ENCODE results near the gene CEP83. TPM values are rescaled to one million over a fixed set of nuclear protein-coding genes. Genes with fewer than 3 reads are reported as not detected.
A peak's percentile ranks its signal among the peaks of the same experiment; 100 is the strongest.
"Not testable (repeated sequence)": the region's sequence is repeated elsewhere in the genome, so short reads cannot be mapped to it uniquely, and the experiment has no call there.

Gene CEP83
- total RNA-seq, 2 experiments from 2014 or later = 19.0 to 21.5 TPM

GRCh38 chr12:94469522-94469921, 9.9 kb upstream of the CEP83 start:
- Mint-ChIP-seq H3K27me3 (ENCODE audit: low read depth) (no peaks in the 10 kb centered on the region), H3K36me3 (ENCODE audit: low read depth) (no peaks in the 10 kb centered on the region), H3K4me3 (no peak overlapping the region), H3K9me3 (no peaks in the 10 kb centered on the region), H3K27ac (no peak overlapping the region), H3K4me1 (ENCODE audit: low read depth) (no peaks in the 10 kb centered on the region)
- intact Hi-C loops (cut with micrococcal nuclease) = no loop called here
- no peak for DNase-seq
- CTCF ChIA-PET = no interaction called here

- Mint-ChIP-seq H3K27me3 (ENCODE audit: low read depth) (peaks cover 5% of the 10 kb centered on the region), H3K4me3 (peak overlapping the region; percentile 97), H3K9me3 (peaks cover 4% of the 10 kb centered on the region), H3K4me1 (ENCODE audit: low read depth) (peaks cover 29% of the 10 kb centered on the region), H3K27ac (peak overlapping the region; percentile 91), H3K36me3 (ENCODE audit: low read depth) (peaks cover 7% of the 10 kb centered on the region)
- intact Hi-C loops (cut with micrococcal nuclease) = loop anchor here (1.0 kb wide), 1 partner anchor 312 kb away; the partner anchor contains the start of gene PLXNC1
- CTCF ChIA-PET = interaction anchor here (0.7 to 1.2 kb wide), 2 partner anchors 19 to 335 kb away, joined by 3 read pairs; no protein-coding TSS in a partner anchor
- DNase-seq = no peak
Observed at GRCh38 chr12:94460616-94460959, 921 bp upstream of the CEP83 start.

- intact Hi-C loops (cut with micrococcal nuclease) = loop anchor here (1.0 to 5.0 kb wide), 10 partner anchors 87 to 1532 kb away; partner anchors contain the start of genes AMDHD1, CCDC38, CRADD and EEA1
- H3K4me1 Mint-ChIP-seq (ENCODE audit: low read depth) = peaks cover 30% of the 10 kb centered on the region
- peak overlapping the region; percentile 97 for H3K4me3 Mint-ChIP-seq
- CTCF ChIA-PET = interaction anchor here (0.5 to 0.9 kb wide), 4 partner anchors 24 to 188 kb away, joined by 3 to 5 read pairs (median 3); no protein-coding TSS in a partner anchor
- peaks cover 5% of the 10 kb centered on the region for H3K27me3 Mint-ChIP-seq (ENCODE audit: low read depth)
- peaks cover 7% of the 10 kb centered on the region for H3K9me3 Mint-ChIP-seq
- H3K36me3 Mint-ChIP-seq (ENCODE audit: low read depth) = peaks cover 17% of the 10 kb centered on the region
- H3K27ac Mint-ChIP-seq = peak overlapping the region; percentile 91
- DNase-seq = no peak
Observed at GRCh38 chr12:94458877-94459727, 565 bp downstream of the CEP83 start.

- H3K9me3 Mint-ChIP-seq = peaks cover 7% of the 10 kb centered on the region
- CTCF ChIA-PET = interaction anchor here (1.0 kb wide), 1 partner anchor 316 kb away, joined by 4 read pairs; no protein-coding TSS in a partner anchor
- peak overlapping the region; percentile 97 for H3K4me3 Mint-ChIP-seq
- peak overlapping the region; percentile 91 for H3K27ac Mint-ChIP-seq
- peaks cover 44% of the 10 kb centered on the region for H3K4me1 Mint-ChIP-seq (ENCODE audit: low read depth)
- intact Hi-C loops (cut with micrococcal nuclease) = loop anchor here (1.0 to 5.0 kb wide), 6 partner anchors 29 to 1530 kb away; partner anchors contain the start of genes AMDHD1, CCDC38, CRADD and EEA1
- H3K36me3 Mint-ChIP-seq (ENCODE audit: low read depth) = peaks cover 29% of the 10 kb centered on the region
- DNase-seq = no peak
- H3K27me3 Mint-ChIP-seq (ENCODE audit: low read depth) = peaks cover 5% of the 10 kb centered on the region
Observed at GRCh38 chr12:94457311-94457710, 2.4 kb downstream of the CEP83 start.

DNA sequence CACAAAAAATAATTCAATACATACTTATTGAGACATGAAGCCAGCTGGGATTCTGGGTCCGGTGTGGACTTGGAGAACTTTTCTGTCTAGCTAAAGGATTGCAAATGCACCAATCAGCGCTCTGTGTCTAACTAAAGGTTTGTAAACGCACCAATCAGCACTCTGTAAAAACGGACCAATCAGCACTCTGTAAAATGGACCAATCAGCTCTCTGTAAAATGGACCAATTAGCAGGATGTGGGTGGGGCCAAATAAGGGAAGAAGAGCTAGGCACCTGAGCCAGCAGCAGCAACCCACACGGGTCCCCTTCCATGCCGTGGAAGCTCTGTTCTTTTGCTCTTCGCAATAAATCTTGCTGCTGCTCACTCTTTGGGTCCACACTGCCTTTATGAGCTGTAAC, 5.3 kb downstream of the CEP83 start:
- Mint-ChIP-seq H3K4me1 (ENCODE audit: low read depth) (peaks cover 58% of the 10 kb centered on the region), H3K9me3 (peaks cover 10% of the 10 kb centered on the region), H3K36me3 (ENCODE audit: low read depth) (peaks cover 52% of the 10 kb centered on the region)
- H3K4me3 Mint-ChIP-seq; DNase-seq; H3K27me3 Mint-ChIP-seq (ENCODE audit: low read depth); H3K27ac Mint-ChIP-seq; intact Hi-C loops (cut with micrococcal nuclease): not testable (repeated sequence)
- CTCF ChIA-PET = interaction anchor here (0.6 kb wide), 3 partner anchors 10 to 313 kb away, joined by 3 read pairs; no protein-coding TSS in a partner anchor

- peaks cover 49% of the 10 kb centered on the region for H3K36me3 Mint-ChIP-seq (ENCODE audit: low read depth)
- no peak for DNase-seq
- intact Hi-C loops (cut with micrococcal nuclease) = no loop called here
- H3K27me3 Mint-ChIP-seq (ENCODE audit: low read depth) = no peaks in the 10 kb centered on the region
- no peak overlapping the region for H3K4me3 Mint-ChIP-seq
- H3K27ac Mint-ChIP-seq = no peak overlapping the region
- CTCF ChIA-PET = no interaction called here
- H3K4me1 Mint-ChIP-seq (ENCODE audit: low read depth) = peaks cover 19% of the 10 kb centered on the region
- peaks cover 13% of the 10 kb centered on the region for H3K9me3 Mint-ChIP-seq
Observed at GRCh38 chr12:94445662-94446061, 14.0 kb downstream of the CEP83 start.

DNA sequence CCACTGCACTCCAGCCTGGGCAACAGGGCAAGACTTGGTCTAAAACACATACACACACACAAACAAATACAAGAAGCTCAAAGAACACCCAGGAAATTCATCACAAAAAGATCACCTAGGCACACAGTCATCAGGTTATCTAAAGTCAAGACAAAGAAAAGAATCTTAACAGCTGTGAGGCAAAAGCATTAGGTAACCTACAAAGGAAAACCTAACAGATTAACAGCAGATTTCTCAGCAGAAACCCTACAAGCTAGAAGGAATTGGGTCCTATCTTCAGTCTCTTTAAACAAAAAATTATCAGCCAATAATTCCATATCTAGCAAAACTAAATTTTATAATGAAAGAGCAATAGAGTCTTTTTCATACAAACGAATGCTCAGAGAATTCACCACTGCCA, 22.4 kb downstream of the CEP83 start:
- intact Hi-C loops (cut with micrococcal nuclease) = no loop called here
- Mint-ChIP-seq H3K4me1 (ENCODE audit: low read depth) (peaks cover 35% of the 10 kb centered on the region), H3K4me3 (no peak overlapping the region), H3K27me3 (ENCODE audit: low read depth) (no peaks in the 10 kb centered on the region), H3K36me3 (ENCODE audit: low read depth) (peaks cover 34% of the 10 kb centered on the region), H3K9me3 (peaks cover 11% of the 10 kb centered on the region), H3K27ac (no peak overlapping the region)
- CTCF ChIA-PET = interaction anchor here (0.7 kb wide), 1 partner anchor 181 kb away, joined by 3 read pairs; no protein-coding TSS in a partner anchor
- DNase-seq = no peak

DNA sequence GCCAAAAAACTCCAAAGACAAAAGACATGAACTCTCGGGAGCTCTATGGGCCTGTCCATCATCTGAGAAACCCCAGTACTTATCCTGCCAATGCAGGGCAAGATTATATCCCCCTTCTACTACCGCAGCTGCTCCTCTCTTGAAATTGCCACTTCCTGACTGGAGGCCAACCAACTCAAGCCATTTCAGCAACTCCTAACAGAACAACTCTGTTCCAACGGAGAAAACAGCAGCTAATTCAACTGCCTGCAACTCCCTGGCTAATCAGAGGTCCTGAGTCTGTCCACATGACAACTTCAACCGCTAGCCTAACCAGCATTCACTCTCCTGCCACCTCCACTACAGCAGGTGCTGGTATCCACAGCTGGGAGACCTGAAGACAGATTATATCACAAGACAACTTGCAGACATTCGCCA, 24.1 kb downstream of the CEP83 start:
- CTCF ChIA-PET = interaction anchor here (0.6 to 1.0 kb wide), 2 partner anchors 9 to 24 kb away, joined by 3 read pairs; partner anchors contain the start of gene CEP83
- no peaks in the 10 kb centered on the region for H3K27me3 Mint-ChIP-seq (ENCODE audit: low read depth)
- no peak for DNase-seq
- H3K27ac Mint-ChIP-seq = no peak overlapping the region
- intact Hi-C loops (cut with micrococcal nuclease) = loop anchor here (2.0 kb wide), 1 partner anchor 97 kb away; no protein-coding TSS in a partner anchor
- H3K9me3 Mint-ChIP-seq = peaks cover 19% of the 10 kb centered on the region
- no peak overlapping the region for H3K4me3 Mint-ChIP-seq
- H3K4me1 Mint-ChIP-seq (ENCODE audit: low read depth) = peaks cover 34% of the 10 kb centered on the region
- H3K36me3 Mint-ChIP-seq (ENCODE audit: low read depth) = peaks cover 33% of the 10 kb centered on the region

- intact Hi-C loops (cut with micrococcal nuclease) = loop anchor here (1.0 to 2.0 kb wide), 2 partner anchors 99 to 285 kb away; no protein-coding TSS in a partner anchor
- H3K36me3 Mint-ChIP-seq (ENCODE audit: low read depth) = peaks cover 39% of the 10 kb centered on the region
- H3K4me3 Mint-ChIP-seq = no peak overlapping the region
- CTCF ChIA-PET = no interaction called here
- H3K27ac Mint-ChIP-seq = no peak overlapping the region
- H3K27me3 Mint-ChIP-seq (ENCODE audit: low read depth) = no peaks in the 10 kb centered on the region
- DNase-seq = no peak
- H3K4me1 Mint-ChIP-seq (ENCODE audit: low read depth) = peaks cover 37% of the 10 kb centered on the region
- peaks cover 20% of the 10 kb centered on the region for H3K9me3 Mint-ChIP-seq
Observed at GRCh38 chr12:94434171-94434570, 25.5 kb downstream of the CEP83 start.

DNA sequence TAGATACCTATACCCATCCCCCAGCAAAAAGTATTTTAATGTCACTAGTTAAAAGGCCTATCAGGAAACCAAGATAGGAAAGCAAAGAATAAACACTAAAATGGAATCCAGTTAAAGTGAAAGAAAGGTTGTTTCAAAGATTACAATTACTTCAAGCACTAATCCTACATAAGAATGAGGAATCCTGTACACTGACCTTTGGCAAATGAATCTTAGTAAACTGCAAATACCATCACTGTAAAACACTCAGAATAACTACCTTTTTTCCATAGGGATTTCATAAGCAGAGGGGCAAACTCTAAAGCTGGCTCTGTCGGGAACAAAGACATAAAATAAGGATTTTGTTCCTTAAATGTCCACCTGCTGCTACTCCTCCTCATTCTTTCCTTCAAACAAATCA, 25.9 kb downstream of the CEP83 start:
- CTCF ChIA-PET = no interaction called here
- H3K27me3 Mint-ChIP-seq (ENCODE audit: low read depth) = no peaks in the 10 kb centered on the region
- H3K4me3 Mint-ChIP-seq = no peak overlapping the region
- peaks cover 36% of the 10 kb centered on the region for H3K4me1 Mint-ChIP-seq (ENCODE audit: low read depth)
- H3K36me3 Mint-ChIP-seq (ENCODE audit: low read depth) = peaks cover 37% of the 10 kb centered on the region
- peaks cover 20% of the 10 kb centered on the region for H3K9me3 Mint-ChIP-seq
- intact Hi-C loops (cut with micrococcal nuclease) = loop anchor here (1.0 to 2.0 kb wide), 2 partner anchors 99 to 284 kb away; no protein-coding TSS in a partner anchor
- no peak overlapping the region for H3K27ac Mint-ChIP-seq
- no peak for DNase-seq

DNA sequence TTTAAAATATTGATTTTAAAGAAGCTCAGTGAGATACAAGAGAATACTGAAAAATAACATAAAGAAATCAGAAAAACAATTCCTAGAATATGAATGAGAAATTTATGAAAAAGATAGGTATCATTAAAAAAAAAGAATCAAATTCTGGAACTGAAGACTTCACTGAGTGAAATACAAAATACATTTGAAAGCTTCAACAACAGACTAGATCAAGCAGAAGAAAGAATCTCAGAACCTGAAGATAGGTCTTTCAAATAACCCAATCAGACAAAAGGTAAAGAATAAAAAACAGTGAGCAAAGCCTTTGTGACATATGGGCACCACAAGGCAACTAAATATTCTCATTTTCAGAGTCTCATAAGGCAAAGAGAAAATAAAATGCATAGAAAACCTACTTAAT, 29.4 kb downstream of the CEP83 start:
- DNase-seq = no peak
- CTCF ChIA-PET = no interaction called here
- H3K9me3 Mint-ChIP-seq = peaks cover 20% of the 10 kb centered on the region
- H3K4me1 Mint-ChIP-seq (ENCODE audit: low read depth) = peaks cover 35% of the 10 kb centered on the region
- H3K27ac Mint-ChIP-seq = no peak overlapping the region
- peaks cover 46% of the 10 kb centered on the region for H3K36me3 Mint-ChIP-seq (ENCODE audit: low read depth)
- intact Hi-C loops (cut with micrococcal nuclease) = no loop called here
- H3K4me3 Mint-ChIP-seq = no peak overlapping the region
- H3K27me3 Mint-ChIP-seq (ENCODE audit: low read depth) = no peaks in the 10 kb centered on the region

DNA sequence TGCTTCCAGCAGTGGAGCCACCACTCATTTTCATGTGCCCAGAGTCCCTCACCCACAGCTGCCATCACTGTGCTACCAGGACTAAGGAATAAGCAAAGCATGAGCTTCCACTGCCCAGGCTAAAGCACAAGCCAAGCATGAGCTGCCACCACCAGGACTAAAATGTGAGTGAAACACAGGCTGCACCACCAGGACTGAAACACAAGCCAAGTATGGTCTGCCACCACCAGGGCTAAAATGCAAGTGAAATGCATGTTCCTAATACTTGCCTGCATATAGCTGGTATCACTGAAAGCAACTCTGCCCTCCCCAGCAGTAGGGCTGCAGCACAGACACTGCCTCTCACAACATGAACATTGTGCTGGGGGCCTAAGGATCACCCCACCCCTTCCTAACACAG, 30.0 kb downstream of the CEP83 start:
- intact Hi-C loops (cut with micrococcal nuclease) = loop anchor here (2.0 kb wide), 3 partner anchors 101 to 281 kb away; partner anchors contain the start of gene PLXNC1
- Mint-ChIP-seq H3K27me3 (ENCODE audit: low read depth) (no peaks in the 10 kb centered on the region), H3K27ac (no peak overlapping the region), H3K4me3 (no peak overlapping the region), H3K36me3 (ENCODE audit: low read depth) (peaks cover 53% of the 10 kb centered on the region), H3K9me3 (peaks cover 22% of the 10 kb centered on the region), H3K4me1 (ENCODE audit: low read depth) (peaks cover 34% of the 10 kb centered on the region)
- peak; percentile 38 for DNase-seq
- CTCF ChIA-PET = interaction anchor here (0.6 to 1.0 kb wide), 2 partner anchors 96 to 289 kb away, joined by 3 to 4 read pairs; no protein-coding TSS in a partner anchor
